ENCODE results near the gene CFAP91.

Gene CFAP91

GRCh38 chr3:119733812-119734211 is 31.0 kb downstream of the CFAP91 start:
- intact Hi-C loops (cut with DNase I) = no loop called here
- no peak for DNase-seq

DNA sequence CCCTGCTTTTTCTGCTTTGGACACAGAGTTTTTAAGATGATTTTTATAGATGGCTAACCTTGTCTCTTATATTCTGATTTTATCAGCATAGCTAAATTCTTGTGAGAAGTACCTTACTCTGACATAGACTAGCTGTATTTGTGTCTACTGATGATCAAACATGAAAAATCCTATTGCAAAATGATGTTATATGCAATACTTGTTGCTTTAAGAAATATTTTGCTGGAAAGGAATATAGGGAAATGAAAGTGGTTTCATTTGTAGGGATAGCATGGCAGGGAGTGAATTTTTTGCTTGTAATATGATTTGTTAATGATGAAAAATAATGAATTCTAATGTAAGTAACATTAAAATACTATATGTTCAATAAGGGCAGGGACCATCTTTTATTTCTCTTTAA is 35.9 kb downstream of the CFAP91 start:
- no peak for DNase-seq
- intact Hi-C loops (cut with DNase I) = no loop called here

DNA sequence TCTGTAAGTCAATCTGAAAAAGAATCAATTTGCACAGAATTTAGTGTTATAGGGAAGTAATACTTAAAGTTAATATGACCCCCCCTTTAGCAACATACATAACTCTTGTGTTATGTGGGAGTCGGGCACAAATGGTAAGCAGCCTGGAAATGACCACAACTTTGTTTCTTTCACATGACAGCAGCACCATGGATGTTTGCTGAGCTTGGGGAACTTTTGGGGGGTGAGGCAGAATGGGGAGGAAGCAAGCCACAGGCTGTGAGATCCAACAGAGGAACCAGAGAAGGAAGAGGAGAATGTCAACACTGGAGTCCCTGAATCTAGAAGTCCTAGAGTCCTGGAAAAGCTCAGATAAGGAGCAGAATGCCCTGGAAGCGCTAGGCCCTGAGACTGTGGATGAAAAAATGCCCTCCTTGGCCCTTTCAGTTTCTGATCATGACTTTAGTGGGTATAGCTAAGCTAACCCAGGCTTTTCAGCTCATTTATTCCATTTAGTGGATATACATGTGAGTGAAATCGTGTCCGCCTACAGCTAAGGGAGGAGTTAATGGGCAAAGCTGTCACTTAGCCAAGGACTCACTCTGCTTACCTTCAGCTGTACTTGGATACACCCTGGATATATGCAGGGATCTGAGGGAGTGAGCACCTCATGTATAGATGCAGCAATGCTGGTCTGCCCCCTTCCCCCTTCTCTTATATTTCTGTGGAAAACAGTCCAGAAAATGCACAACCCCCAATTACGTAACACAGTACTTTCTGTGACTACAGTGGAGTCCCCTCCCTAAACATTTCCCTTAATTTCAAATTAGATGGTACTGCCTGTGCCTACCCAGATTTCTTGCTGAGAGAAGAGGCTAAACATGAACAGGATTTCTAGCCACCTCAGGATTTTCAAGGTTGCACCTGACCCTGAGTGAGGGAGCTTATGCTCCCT is 39.1 kb downstream of the CFAP91 start:
- intact Hi-C loops (cut with DNase I) = no loop called here
- DNase-seq = no peak

DNA sequence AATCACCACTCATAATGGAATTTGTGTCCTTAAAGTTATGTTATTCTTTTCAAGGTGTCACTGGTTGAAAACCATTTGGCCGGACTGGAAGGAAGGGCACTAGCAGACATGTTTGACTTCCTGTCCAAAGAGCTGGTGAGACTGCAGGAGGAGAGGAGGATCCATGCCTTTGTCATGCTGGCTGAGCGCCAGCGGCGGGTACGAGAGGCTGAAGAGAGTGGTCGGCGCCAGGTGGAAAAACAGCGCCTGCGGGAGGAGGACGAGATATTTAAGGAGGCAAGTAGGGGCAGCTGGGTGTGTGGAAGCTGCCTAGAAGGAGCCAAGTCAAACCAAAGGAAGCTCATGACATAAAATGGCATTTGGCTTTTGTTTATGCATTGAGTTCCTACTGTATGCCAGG is 41.1 kb downstream of the CFAP91 start:
- no peak for DNase-seq
- intact Hi-C loops (cut with DNase I) = no loop called here

- intact Hi-C loops (cut with DNase I) = no loop called here
- no peak for DNase-seq
These were observed 43.1 kb downstream of the CFAP91 start for GRCh38 chr3:119745942-119746341.

GRCh38 chr3:119746423-119746822 is 43.6 kb downstream of the CFAP91 start:
- intact Hi-C loops (cut with DNase I) = no loop called here
- no peak for DNase-seq

GRCh38 chr3:119747357-119747756 is 44.5 kb downstream of the CFAP91 start:
- intact Hi-C loops (cut with DNase I) = no loop called here
- no peak for DNase-seq

DNA sequence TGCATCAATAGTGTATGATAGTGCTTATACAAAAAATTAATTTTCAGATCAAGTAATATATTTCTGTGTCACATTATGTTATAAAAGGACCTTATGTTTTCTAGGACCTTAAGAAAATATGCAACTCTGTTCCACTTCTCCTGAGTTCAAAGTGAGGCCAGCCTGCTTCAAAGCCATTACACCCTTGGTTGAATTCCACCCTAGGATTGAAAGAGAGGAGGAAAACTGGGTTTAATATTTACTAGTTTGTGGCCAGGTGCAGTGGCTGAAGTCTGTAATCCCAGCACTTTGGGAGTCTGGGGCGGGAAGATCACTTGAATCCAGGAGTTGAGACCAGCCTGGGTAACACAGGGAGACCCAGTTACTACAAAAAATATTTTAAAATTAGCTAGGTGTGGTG is 46.2 kb downstream of the CFAP91 start:
- DNase-seq = no peak
- intact Hi-C loops (cut with DNase I) = no loop called here

DNA sequence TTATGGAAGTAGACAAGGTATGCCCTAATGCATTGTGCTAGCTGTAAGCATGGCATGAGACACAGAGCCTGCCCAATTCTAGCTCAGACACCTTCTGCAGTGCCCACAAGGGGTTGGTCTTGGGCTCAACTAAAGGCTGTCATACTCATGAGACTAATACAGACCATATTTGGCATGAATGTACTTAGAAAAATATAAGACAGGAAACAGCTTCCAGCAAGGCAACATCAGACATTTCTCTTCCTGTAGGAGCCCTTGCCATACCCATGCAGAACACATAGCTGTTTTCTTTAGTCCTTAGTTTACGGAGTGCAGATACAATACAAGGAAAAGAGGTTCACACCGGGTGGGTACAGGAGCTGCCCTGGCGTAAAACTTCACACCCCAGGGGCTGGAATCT is 48.6 kb downstream of the CFAP91 start:
- DNase-seq = no peak
- intact Hi-C loops (cut with DNase I) = no loop called here
